ENCODE results near the gene KIF5C. TPM values are rescaled to one million over a fixed set of nuclear protein-coding genes. Genes with fewer than 3 reads are reported as not detected.

KIF5C gene
- total RNA-seq, 1 donor: under 0.01 TPM

DNA sequence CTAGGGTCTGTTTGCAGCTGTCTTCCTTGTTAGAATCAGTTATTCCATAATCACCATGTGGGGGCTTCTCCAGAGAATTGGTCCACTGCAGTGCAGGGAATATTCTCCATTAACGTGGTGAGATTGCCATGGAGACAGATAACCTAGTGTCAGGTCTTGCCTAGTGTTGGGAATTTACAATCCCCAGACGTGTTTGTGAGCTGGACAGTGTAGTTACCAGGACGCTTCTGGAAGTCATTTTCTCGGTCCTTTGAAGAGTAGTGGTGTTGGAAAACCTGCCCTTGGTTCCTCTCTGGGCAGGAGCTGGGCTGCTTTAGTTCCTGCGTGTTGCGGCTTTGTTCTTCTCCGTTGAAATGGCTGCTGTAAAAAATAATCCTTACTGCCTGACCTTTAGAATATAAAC lies 94.6 kb downstream of the KIF5C start:
- TF ChIP-seq, protein P1, sequence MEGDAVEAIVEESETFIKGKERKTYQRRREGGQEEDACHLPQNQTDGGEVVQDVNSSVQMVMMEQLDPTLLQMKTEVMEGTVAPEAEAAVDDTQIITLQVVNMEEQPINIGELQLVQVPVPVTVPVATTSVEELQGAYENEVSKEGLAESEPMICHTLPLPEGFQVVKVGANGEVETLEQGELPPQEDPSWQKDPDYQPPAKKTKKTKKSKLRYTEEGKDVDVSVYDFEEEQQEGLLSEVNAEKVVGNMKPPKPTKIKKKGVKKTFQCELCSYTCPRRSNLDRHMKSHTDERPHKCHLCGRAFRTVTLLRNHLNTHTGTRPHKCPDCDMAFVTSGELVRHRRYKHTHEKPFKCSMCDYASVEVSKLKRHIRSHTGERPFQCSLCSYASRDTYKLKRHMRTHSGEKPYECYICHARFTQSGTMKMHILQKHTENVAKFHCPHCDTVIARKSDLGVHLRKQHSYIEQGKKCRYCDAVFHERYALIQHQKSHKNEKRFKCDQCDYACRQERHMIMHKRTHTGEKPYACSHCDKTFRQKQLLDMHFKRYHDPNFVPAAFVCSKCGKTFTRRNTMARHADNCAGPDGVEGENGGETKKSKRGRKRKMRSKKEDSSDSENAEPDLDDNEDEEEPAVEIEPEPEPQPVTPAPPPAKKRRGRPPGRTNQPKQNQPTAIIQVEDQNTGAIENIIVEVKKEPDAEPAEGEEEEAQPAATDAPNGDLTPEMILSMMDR (IDR thresholded peaks at IDR 0.05; ENCODE audit: insufficient read depth, low read depth, low read length): no peak
- no peak overlapping the region for H3K4me3 ChIP-seq (ENCODE audit: low read depth, low read length)
- DNase-seq (ENCODE audit: low read depth): no peak

GRCh38 chr2:148970385-148970784 lies 95.4 kb downstream of the KIF5C start:
- H3K4me3 ChIP-seq (ENCODE audit: low read depth, low read length): no peak overlapping the region
- TF ChIP-seq, protein P1 (IDR thresholded peaks at IDR 0.05; ENCODE audit: insufficient read depth, low read depth, low read length): no peak
- no peak for DNase-seq (ENCODE audit: low read depth)

DNA sequence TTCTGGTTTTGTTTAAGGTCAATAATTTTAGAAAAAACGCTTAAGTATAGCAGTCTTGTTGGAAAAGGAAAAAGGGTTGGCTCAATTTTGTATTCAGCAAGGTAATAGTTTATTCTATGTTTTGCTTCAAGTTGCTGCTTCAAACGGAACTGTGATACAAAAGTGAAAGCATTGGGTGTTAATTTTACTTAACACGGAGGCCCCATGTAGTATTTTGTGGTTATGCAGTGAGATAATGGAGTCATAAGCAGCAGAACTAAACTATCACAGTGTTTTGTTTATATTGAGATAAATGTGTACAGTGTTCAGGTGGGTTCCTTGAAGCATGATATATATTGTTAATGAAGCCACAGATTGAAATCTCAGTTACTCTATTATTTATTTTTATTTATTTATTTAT lies 96.5 kb downstream of the KIF5C start:
- no peak overlapping the region for H3K4me3 ChIP-seq (ENCODE audit: low read depth, low read length)
- no peak for DNase-seq (ENCODE audit: low read depth)
- TF ChIP-seq, protein P1 (IDR thresholded peaks at IDR 0.05; ENCODE audit: insufficient read depth, low read depth, low read length): no peak

GRCh38 chr2:148974095-148974494 lies 99.1 kb downstream of the KIF5C start:
- no peak for DNase-seq (ENCODE audit: low read depth)
- TF ChIP-seq, protein P1 (IDR thresholded peaks at IDR 0.05; ENCODE audit: insufficient read depth, low read depth, low read length): no peak
- no peak overlapping the region for H3K4me3 ChIP-seq (ENCODE audit: low read depth, low read length)

DNA sequence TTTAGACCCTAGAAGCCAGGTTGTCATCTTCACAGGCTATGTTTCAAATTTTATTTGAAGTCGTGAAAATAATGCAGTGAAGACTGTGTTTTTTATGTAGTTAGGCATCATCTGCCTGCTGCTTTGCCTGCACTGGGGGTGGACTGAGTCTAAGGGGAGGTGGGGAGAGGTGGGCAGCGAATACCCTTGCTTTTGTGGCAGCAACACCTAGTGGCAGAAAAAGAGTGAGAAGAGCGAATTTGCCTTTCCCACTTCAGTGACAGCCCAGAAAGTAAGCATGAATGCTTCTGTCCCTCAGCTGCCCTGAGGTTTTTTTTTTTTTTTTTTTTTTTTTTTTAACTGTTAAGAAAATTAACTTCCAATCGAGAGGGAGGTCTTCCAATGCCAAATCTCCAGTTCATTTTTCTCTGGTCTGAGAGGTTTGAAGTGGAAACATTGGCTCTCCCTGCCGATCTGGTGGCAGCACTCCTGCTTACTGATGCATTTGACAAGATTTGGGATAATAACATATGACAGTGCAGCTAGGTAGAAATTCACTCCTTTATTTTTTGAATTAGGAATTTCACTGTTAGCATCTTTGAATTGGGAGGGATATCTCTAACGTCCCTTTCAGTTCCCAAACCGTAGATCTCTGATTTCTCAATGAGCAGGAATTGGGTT lies 103.1 kb downstream of the KIF5C start:
- H3K4me3 ChIP-seq (ENCODE audit: low read depth, low read length): no peak overlapping the region
- TF ChIP-seq, protein P1 (IDR thresholded peaks at IDR 0.05; ENCODE audit: insufficient read depth, low read depth, low read length): no peak
- DNase-seq (ENCODE audit: low read depth): no peak

GRCh38 chr2:148978706-148979105 lies 103.7 kb downstream of the KIF5C start:
- no peak overlapping the region for H3K4me3 ChIP-seq (ENCODE audit: low read depth, low read length)
- peak; percentile 24 for DNase-seq (ENCODE audit: low read depth)
- TF ChIP-seq, protein P1 (IDR thresholded peaks at IDR 0.05; ENCODE audit: insufficient read depth, low read depth, low read length): no peak
